Activated naive CD8-positive, alpha-beta T cell treated with anti-CD3 and anti-CD28 coated beads, Interleukin-2, amount 50 U/mL, for 24 hours (primary cell): Measurements from ENCODE around the gene CFDP1.

Source experiments
- ATAC-seq: fragments of 150-1000 bp; cut with Tn5 transposase; one replicate; pipeline ENCODE4 v1.10.0; 2021
- DNase-seq: peaks from one replicate; pipeline ENCODE4 v3.0.0; 2021
- H3K27ac Mint-ChIP-seq: one replicate; pipeline ENCODE4 v1.8.0; 2021; ENCODE audit warnings: mild to moderate bottlenecking, mixed read lengths
- H3K27me3 Mint-ChIP-seq: one replicate; pipeline ENCODE4 v1.8.0; 2021; ENCODE audit warnings: mixed read lengths
- H3K36me3 Mint-ChIP-seq: one replicate; pipeline ENCODE4 v1.8.0; 2021; ENCODE audit warnings: low read depth, mixed read lengths
- H3K4me1 Mint-ChIP-seq: one replicate; pipeline ENCODE4 v1.8.0; 2021; ENCODE audit warnings: mixed read lengths
- H3K4me3 Mint-ChIP-seq: one replicate; pipeline ENCODE4 v1.8.0; 2021; ENCODE audit warnings: mild to moderate bottlenecking, moderate library complexity, mixed read lengths
- H3K9me3 Mint-ChIP-seq: one replicate; pipeline ENCODE4 v1.8.0; 2021; ENCODE audit warnings: mixed read lengths

CFDP1 gene

DNA sequence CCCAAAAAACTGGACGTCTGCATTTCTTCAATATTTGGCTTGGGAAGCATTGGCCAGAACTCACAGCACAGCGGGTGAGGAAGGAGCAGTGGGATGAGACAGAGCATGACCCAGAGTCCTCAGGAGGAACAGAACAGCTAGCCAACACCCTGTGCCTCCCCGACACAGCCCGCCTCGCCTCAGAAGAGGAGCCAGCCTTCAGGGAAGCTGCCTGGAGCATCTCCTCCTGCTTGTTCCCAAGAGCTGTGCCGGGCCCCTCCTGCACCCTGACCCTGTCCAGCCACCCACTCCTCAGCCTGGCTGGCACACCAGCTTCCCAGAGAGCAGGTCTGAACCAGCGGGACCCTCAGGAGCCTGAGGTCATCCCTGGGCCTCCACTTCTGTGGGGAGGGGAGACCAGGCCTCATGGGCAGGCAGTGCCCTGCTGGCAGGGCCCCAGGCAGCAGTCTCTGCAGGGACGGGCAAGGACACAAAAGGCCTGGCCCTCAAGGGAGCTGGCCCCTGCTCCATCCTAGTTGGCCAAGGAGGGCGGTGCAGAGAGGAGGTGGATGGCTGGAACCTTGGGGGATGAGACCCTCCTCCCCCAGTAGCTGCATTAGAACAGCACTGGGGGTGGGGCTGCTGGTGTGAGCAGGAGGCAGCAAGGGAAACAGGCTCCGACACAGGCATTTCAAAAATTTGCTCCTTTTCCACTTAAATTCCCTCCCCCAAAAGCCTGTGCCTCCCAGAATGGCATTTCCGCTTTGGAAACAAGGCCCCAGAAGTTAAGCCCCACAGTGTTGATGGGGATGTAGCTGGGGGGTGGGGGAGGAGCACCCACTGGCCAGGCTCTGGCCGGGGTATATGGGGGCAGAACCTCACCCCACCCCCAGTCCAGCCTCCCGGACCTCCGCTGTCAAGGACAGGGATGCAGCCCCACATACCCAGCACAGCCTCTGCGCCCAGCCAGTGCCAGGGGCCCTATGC, 180.1 kb downstream of the CFDP1 start:
- ATAC-seq (no peak), DNase-seq (no peak)
- Mint-ChIP-seq H3K4me1 (peaks cover 6% of the 10 kb centered on the region), H3K4me3 (no peak overlapping the region), H3K27ac (no peak overlapping the region), H3K27me3 (peaks cover 49% of the 10 kb centered on the region), H3K9me3 (no peaks in the 10 kb centered on the region), H3K36me3 (no peaks in the 10 kb centered on the region)

DNA sequence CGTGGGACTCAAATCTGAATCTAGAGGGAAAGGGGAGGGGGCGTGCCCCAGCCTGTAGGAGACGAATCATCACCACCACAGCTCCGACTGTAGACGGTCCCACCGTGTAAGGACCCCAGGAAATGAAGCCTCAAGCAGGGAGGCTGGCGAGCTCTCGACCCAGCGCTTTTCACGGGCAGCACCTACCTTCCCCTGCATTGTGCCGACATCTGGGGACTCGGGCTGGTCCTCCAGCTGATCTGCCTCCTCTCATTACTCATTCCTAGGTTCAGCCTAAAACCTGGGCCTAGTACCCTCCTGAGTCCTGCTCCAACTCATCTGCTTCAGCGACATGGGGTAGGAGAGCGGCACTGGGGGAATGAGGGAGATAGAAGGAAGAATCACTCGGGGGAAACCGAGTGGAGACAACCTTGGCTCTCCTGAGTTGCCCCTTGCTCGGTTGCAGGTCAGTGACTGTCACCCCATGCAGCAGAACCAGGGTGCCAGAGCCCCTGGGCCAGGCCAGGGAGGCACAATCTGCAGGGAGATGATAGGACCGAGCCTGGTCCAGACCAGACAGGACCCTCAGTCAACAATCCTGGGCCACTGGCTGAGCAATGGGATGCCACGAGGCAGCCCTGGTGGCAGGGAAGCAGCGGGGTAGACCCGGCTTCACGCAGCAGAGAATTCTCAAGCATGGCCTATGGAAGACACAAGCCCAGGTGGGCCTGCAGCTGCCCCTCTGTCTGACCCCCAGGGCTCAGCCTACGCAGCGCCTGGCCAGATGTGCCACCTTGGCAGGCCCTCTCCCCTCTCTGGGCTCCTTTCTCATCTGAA, 181.0 kb downstream of the CFDP1 start:
- Mint-ChIP-seq H3K4me3 (peak overlapping the region; percentile 59), H3K4me1 (peaks cover 6% of the 10 kb centered on the region), H3K9me3 (no peaks in the 10 kb centered on the region), H3K36me3 (no peaks in the 10 kb centered on the region), H3K27me3 (peaks cover 49% of the 10 kb centered on the region), H3K27ac (no peak overlapping the region)
- ATAC-seq, result no peak
- DNase-seq, result no peak

DNA sequence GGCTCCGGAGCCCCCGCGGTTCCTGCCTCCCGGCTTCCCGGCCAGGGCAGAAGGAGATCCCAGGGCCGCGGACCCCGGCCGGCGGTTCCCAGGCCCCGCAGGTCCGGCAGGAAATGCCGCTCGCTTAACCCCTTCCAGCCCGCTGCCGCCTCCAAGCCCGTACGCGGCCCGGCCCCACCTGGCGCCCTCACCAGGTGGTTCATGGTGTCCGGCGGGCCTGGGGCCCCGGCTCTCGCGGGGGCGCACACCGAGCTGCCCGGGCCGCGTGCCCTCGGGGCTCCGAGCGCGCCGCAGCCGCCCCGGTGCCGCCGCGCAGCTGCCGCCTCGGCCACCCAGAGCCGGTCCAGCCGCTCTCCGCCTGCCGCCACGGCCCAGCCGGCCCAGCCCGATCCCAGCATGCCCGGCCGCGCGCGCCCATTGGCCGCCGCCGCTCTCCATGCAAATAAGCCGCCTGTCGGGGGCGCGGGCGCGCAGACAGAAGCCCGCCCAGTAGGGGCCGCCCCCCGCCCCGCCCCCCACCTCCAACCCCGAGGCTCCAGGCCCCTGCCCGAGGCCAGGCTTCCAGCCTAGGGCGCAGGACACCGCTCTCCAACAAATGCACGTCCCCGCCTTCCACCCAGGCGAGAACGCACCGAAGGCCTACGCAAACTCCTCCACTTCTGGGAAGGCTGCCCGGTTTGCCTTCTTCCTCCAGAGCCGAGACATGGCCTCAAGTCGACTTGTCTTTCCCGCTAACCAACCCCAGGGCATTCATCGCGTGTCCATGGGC, 181.8 kb downstream of the CFDP1 start, which contains the start of gene BCAR1:
Gene BCAR1 (minus strand): TSS at position 345 of the 769 bp plus-strand sequence. CDS start 142 bp downstream, at position 203.
- Mint-ChIP-seq H3K27me3 (peaks cover 55% of the 10 kb centered on the region), H3K36me3 (no peaks in the 10 kb centered on the region), H3K9me3 (no peaks in the 10 kb centered on the region), H3K27ac (no peak within 1 kb of the TSS), H3K4me3 (peak within 1 kb of the TSS; percentile 59), H3K4me1 (peaks cover 6% of the 10 kb centered on the region)
- peak; percentile 32 for DNase-seq
- ATAC-seq, result peak; percentile 54

DNA sequence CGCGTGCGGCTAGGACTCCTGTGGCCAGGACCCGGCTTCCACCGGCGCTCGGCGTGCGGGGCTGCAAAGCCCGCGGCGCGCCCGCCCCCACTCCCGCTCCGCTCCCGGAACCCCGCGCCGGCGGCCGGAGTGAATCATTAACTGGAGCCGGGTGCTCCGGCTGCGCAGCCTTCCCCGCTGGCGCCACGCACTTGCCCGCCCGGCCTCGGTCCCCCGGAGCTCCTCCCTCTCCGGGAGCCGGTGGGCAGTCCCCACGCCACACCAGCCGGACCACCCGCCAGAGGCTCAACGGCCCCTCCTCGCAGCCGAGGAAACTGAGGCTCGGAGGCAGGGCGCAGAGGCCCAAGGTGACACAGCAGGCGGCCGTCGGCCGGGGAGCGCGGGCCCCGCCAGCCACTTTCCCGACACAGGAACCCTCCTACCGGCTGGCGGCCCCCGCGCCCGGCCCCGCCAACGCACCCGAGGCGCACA, 182.5 kb downstream of the CFDP1 start:
- Mint-ChIP-seq H3K9me3 (no peaks in the 10 kb centered on the region), H3K27ac (no peak overlapping the region), H3K36me3 (no peaks in the 10 kb centered on the region), H3K27me3 (peaks cover 58% of the 10 kb centered on the region), H3K4me3 (peak overlapping the region; percentile 40), H3K4me1 (peaks cover 6% of the 10 kb centered on the region)
- no peak for DNase-seq
- ATAC-seq, result no peak

DNA sequence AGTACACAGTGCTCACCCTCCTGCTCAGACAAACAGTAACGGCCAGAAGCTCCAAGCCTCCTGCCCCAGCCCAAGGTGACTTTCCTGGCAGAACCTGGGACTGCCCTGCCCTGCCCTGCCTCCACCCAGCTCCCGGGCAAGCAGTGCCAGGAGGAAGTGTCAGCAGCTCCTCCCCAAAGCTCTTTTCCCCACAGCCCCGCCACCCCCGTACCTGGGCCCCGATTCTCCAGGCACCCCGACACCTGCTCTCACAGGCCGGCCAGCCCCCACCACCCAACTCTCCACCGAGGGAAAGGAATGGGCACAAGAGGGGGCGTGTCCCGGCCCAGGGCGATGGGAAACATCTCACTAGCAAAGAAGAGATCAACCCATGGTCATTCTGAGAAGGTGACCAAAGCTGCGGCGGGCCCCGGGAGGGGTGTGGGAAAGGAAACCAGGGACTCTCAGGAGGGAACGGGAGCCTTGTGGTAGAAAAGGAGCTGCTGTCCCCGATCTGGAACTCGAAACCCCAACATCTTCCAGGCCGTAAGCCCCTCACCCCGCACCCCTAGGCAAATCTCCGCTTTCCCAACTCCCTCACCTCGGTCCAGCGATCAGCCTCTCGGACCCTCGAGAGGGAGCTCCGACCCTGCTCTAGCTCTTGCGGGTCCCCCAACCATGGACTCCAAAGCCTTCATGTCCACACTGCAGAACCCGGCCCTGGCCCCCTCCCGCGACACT, 183.1 kb downstream of the CFDP1 start:
- no peak overlapping the region for H3K27ac Mint-ChIP-seq
- H3K4me3 Mint-ChIP-seq, result peak overlapping the region; percentile 40
- H3K4me1 Mint-ChIP-seq, result peaks cover 6% of the 10 kb centered on the region
- H3K36me3 Mint-ChIP-seq, result no peaks in the 10 kb centered on the region
- H3K27me3 Mint-ChIP-seq, result peaks cover 57% of the 10 kb centered on the region
- no peaks in the 10 kb centered on the region for H3K9me3 Mint-ChIP-seq
- DNase-seq (no peak), ATAC-seq (no peak)

DNA sequence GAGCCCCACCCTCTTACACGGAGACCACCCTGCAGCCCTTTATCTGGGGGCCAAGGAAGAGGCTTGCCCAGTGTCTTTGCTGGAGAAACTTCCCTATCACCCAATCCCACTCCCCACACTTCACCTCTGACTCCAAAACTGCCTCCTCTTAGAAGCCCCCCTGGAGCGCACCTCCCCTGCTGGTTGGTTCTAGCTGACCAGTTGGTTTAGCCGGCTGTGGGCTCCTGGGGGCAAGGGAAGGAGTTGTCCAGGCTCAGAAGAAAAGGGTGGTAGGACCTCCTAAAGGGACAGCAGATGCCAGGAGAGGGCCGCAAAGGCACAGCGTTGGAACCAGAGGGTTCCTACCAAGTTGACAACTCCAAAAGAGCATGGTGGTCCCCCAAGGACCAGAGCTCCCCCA, 183.9 kb downstream of the CFDP1 start:
- Mint-ChIP-seq H3K4me1 (peaks cover 9% of the 10 kb centered on the region), H3K4me3 (no peak overlapping the region), H3K9me3 (no peaks in the 10 kb centered on the region), H3K27ac (no peak overlapping the region), H3K36me3 (no peaks in the 10 kb centered on the region), H3K27me3 (peaks cover 49% of the 10 kb centered on the region)
- DNase-seq (no peak), ATAC-seq (no peak)

DNA sequence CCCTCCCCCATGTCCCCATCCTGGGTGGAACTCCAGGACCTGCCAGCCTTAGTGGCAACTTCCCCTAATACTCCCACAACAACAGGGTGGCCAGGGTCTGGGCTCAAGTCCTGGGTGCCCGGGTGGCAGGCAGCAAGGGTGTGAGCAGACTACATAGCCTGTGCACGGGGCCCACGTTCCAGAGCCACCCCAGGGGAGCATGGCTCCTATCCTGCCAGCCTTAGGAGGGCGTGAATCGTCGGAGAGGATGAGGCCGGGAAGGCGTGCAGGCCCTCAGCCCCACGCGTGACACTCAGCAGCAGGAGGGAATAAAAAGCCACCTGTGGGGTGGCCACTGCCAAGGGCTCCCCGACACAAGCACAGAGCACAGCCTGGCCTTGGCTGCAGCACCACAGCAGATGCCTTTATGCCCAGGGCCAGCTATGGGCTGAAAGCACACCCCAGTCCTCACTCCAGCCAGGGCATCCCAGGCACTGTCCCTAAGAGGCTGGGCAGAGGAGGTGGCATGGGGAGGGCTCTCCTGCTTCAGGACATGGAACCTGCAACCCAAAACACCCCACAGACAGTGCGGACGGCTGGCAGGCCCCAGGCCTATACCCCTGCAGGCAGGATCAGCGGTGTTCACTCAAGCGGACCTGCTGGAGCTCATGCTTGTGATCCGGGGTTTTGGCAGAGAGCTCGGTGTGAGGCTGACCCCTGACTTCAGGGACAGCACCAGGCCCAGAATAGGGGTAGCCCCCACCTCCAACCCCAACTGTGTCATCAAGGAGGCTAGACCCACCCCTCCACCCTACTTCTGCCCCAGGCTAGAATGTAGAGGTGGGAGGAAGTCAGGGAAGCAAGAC, 184.5 kb downstream of the CFDP1 start:
- Mint-ChIP-seq H3K27ac (no peak overlapping the region), H3K27me3 (peaks cover 44% of the 10 kb centered on the region), H3K9me3 (no peaks in the 10 kb centered on the region), H3K4me1 (peaks cover 9% of the 10 kb centered on the region), H3K36me3 (no peaks in the 10 kb centered on the region), H3K4me3 (no peak overlapping the region)
- ATAC-seq (no peak), DNase-seq (no peak)

DNA sequence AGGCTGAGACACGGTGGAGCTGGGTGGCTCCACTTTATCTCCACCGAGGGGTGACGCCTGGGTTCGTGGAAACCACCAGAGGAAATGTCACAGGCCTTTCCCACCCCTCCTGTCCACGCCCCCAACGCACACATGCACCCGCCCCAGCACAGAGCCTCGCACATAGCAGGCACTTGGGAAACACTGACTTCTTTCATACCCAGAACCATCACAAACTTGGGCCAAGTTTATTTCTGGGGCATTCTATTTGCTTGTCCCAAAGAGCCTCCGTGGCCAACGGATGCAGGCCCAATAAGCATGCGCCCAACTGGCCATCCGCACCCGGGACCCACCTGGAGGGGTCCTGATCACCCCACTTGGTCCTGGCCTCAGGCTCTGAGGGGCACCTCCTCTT, 185.2 kb downstream of the CFDP1 start:
- H3K4me3 Mint-ChIP-seq, result no peak overlapping the region
- DNase-seq (no peak), ATAC-seq (no peak)
- peaks cover 43% of the 10 kb centered on the region for H3K27me3 Mint-ChIP-seq
- H3K36me3 Mint-ChIP-seq, result no peaks in the 10 kb centered on the region
- H3K4me1 Mint-ChIP-seq, result peaks cover 9% of the 10 kb centered on the region
- H3K27ac Mint-ChIP-seq, result no peak overlapping the region
- no peaks in the 10 kb centered on the region for H3K9me3 Mint-ChIP-seq

DNA sequence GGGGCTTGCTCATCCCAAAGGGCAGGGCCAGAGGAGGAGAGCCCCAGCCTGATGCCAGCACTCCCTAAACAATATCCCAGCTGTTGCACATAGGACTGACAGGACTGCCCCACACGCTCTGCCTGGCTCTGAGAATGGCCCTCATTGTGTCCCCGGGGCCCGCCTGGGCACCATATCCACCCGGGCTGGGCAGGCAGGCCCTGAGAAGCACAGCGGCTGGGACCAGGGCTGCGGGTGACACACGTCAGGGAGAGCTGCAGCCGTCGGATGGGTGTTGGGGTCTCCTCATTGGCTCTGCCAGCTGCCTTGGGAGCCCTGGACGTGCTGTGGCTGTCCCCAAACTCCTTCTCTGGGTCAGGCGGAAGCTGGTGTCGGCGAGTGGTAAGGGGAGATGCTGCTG, 186.1 kb downstream of the CFDP1 start:
- no peak overlapping the region for H3K4me3 Mint-ChIP-seq
- peaks cover 9% of the 10 kb centered on the region for H3K4me1 Mint-ChIP-seq
- no peak overlapping the region for H3K27ac Mint-ChIP-seq
- no peaks in the 10 kb centered on the region for H3K36me3 Mint-ChIP-seq
- H3K27me3 Mint-ChIP-seq, result peaks cover 36% of the 10 kb centered on the region
- H3K9me3 Mint-ChIP-seq, result no peaks in the 10 kb centered on the region
- DNase-seq (no peak), ATAC-seq (no peak)

DNA sequence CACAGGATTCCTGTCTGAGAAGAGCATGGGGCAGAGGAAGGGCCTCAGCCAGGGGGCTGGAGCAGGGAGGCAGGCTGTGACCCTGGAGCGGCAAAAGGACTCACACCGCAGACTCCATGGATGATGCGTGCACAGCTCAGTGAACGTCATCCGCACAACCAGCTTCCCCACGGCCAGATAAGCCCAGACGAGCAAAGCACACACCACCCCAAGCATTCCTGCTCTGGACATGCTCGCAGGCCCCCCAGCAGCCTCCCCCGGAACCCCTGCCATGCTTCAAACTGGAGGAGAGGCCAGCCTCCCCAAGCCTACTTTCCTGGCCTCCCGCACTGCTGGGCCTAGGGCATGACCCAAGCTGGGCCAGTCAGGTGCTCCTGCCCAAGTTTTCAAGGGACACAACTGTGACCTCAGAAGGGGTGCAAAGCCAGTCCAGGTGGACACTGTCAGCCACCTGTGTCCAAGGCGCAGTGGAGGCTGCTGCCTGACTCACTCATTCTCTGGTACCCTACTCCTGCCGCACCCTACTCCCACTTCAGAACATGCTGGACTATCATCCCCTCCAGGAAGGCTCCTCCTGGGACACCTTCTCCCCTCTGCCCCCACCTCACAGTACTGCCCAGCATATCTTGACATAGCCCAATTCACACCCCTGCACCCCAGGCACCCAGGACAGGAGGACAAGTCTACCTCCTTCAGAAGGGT, 186.6 kb downstream of the CFDP1 start:
- no peak for ATAC-seq
- H3K36me3 Mint-ChIP-seq, result no peaks in the 10 kb centered on the region
- no peaks in the 10 kb centered on the region for H3K9me3 Mint-ChIP-seq
- no peak overlapping the region for H3K4me3 Mint-ChIP-seq
- H3K27me3 Mint-ChIP-seq, result peaks cover 30% of the 10 kb centered on the region
- no peak overlapping the region for H3K27ac Mint-ChIP-seq
- H3K4me1 Mint-ChIP-seq, result peaks cover 7% of the 10 kb centered on the region
- DNase-seq, result no peak

DNA sequence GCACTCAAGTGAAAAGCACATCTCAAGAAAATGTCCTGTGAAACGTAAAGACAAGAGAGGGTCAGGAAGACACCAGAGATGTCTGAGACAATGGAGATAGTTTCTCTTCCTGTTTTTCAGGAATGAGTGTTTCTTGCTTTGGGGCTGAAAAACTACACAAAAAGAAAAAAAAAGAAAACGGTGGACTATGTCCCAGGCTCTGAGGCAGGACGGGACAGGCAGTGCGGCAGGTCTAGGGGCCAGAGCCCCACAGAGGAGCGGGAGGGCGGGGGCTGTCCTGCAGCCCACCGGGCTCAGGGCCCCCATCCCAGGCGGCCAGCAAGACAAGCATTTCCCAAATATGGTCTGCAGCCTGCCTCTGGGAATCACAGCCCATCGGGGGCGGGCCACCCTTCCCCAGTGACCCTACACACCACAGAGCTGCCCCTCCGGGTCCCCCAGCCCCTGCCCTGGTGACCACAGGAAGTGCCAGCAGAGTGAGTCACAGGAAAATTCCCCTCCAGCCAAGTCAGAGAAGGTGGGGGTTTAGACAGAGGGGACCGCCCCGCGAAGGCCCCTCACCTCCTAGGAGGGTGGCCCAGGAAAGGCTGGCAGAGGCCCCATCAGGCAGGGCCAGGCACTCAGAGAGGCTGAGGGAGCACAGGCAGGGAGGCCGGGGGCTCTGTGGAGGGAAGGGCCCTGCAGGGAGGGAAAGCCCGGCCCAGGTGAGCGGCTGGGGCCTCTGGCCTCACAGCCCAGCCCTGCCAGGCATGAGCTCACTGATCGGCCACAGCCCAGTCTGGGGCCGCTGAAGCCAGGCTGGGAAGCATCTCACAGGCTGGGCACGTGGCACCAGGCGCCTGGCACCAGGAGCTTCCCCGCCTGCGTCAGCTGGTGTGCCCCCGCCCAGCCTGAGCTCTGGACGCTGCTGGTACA, 188.2 kb downstream of the CFDP1 start:
- Mint-ChIP-seq H3K9me3 (no peaks in the 10 kb centered on the region), H3K4me3 (no peak overlapping the region), H3K4me1 (peaks cover 3% of the 10 kb centered on the region), H3K27ac (no peak overlapping the region), H3K27me3 (peaks cover 25% of the 10 kb centered on the region), H3K36me3 (no peaks in the 10 kb centered on the region)
- DNase-seq (no peak), ATAC-seq (no peak)
